ENCODE results near the gene PSMB8.
"Not testable (repeated sequence)": the region's sequence is repeated elsewhere in the genome, so short reads cannot be mapped to it uniquely, and the experiment has no call there.

Gene PSMB8

GRCh38 chr6:32879691-32880090 is 35.8 kb upstream of the PSMB8 start:
- H3K27ac ChIP-seq = no peak overlapping the region
- no peak overlapping the region for H3K4me2 ChIP-seq (ENCODE audit: low read length)
- TF ChIP-seq CTCF (IDR thresholded peaks at IDR 0.05) = no peak

GRCh38 chr6:32876603-32877002 is 32.8 kb upstream of the PSMB8 start:
- Histone ChIP-seq H3K27ac (no peak overlapping the region), H3K9ac (no peak overlapping the region), H3K27me3 (ENCODE audit: control insufficient read depth, insufficient read depth, low read length) (no peaks in the 10 kb centered on the region), H3K79me2 (no peaks in the 10 kb centered on the region), H3K4me1 (no peaks in the 10 kb centered on the region), H3K9me3 (ENCODE audit: control insufficient read depth, low read length) (no peaks in the 10 kb centered on the region), H3K4me3 (ENCODE audit: low read depth, low read length) (no peak overlapping the region), H3K36me3 (ENCODE audit: control insufficient read depth, insufficient read depth, low read length) (no peaks in the 10 kb centered on the region), H2AFZ (no peak overlapping the region), H3K4me2 (ENCODE audit: low read length) (no peak overlapping the region)
- TF ChIP-seq CTCF (IDR thresholded peaks at IDR 0.05) = no peak

More at GRCh38 chr6:32879691-32880090, 35.8 kb upstream of the PSMB8 start:
- Histone ChIP-seq H3K9me3 (ENCODE audit: control insufficient read depth, low read length) (no peaks in the 10 kb centered on the region), H3K79me2 (no peaks in the 10 kb centered on the region), H2AFZ (no peak overlapping the region), H3K27me3 (ENCODE audit: control insufficient read depth, insufficient read depth, low read length) (no peaks in the 10 kb centered on the region), H3K4me1 (no peaks in the 10 kb centered on the region), H3K9ac (no peak overlapping the region), H3K36me3 (ENCODE audit: control insufficient read depth, insufficient read depth, low read length) (no peaks in the 10 kb centered on the region), H3K4me3 (ENCODE audit: low read depth, low read length) (no peak overlapping the region)

DNA sequence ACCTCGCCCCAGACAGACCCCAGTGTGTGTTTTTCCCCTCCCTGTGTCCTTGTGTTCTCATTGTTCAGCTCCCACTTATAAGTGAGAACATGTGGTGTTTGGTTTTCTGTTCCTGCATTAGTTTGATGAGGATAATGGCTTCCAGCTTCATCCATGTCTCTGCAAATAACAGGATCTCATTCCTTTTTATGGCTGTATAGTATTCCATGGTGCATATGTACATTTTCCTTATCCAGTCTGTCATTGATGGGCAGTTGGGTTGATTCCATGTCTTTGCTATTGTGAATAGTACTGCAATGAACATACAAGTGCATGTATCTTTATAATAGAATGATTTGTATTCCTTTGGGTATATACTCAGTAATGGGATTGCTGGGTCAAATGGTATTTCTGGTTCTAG is 30.1 kb upstream of the PSMB8 start:
- not testable (repeated sequence) for H2AFZ ChIP-seq; H3K4me1 ChIP-seq; H3K27ac ChIP-seq; H3K36me3 ChIP-seq (ENCODE audit: control insufficient read depth, insufficient read depth, low read length); H3K4me3 ChIP-seq (ENCODE audit: low read depth, low read length); H3K9ac ChIP-seq; H3K4me2 ChIP-seq (ENCODE audit: low read length); H3K27me3 ChIP-seq (ENCODE audit: control insufficient read depth, insufficient read depth, low read length); H3K9me3 ChIP-seq (ENCODE audit: control insufficient read depth, low read length); H3K79me2 ChIP-seq

GRCh38 chr6:32868257-32868788 is 24.5 kb upstream of the PSMB8 start:
- Histone ChIP-seq H3K4me3 (ENCODE audit: low read depth, low read length) (no peak overlapping the region), H3K4me1 (no peaks in the 10 kb centered on the region), H2AFZ (no peak overlapping the region), H3K9me3 (ENCODE audit: control insufficient read depth, low read length) (no peaks in the 10 kb centered on the region), H3K4me2 (ENCODE audit: low read length) (no peak overlapping the region), H3K27me3 (ENCODE audit: control insufficient read depth, insufficient read depth, low read length) (no peaks in the 10 kb centered on the region), H3K27ac (no peak overlapping the region), H3K79me2 (no peaks in the 10 kb centered on the region), H3K36me3 (ENCODE audit: control insufficient read depth, insufficient read depth, low read length) (no peaks in the 10 kb centered on the region), H3K9ac (no peak overlapping the region)
- peak; percentile 97 for TF ChIP-seq CTCF (IDR thresholded peaks at IDR 0.05)

DNA sequence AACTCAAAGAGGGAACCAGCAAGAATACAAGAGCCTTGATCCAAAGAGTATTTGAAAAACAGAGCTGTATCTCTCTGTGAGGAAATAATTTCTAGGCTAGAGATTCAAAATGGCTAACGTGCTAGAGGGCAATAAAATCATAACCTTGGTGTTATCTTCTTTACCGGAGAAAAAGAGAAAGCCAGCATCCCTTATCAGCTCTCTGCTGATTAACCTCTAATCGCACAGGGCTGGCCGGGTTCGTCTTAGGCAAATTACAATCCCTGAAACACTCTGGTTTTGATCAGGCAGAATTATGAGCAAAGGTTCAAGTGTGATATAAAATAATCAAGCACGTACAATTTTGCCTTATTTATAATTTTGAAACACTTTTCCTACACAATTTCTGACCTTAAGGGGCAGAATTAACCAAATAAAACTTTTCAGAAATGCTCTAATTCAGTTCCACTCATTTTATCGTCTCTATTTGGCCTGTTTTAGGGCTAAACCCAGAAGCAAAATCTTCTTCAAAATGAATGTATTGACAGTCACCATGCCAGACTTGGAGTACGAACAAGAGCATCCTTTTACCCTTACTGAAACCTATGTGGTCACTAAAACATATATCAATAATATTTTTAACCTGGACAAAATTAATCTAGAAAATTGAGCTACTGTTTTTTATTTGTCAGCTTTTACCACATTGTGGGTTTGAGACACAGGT is 23.9 kb upstream of the PSMB8 start:
- Histone ChIP-seq H2AFZ (no peak overlapping the region), H3K4me2 (ENCODE audit: low read length) (no peak overlapping the region), H3K9ac (no peak overlapping the region), H3K4me3 (ENCODE audit: low read depth, low read length) (no peak overlapping the region), H3K9me3 (ENCODE audit: control insufficient read depth, low read length) (no peaks in the 10 kb centered on the region), H3K27me3 (ENCODE audit: control insufficient read depth, insufficient read depth, low read length) (no peaks in the 10 kb centered on the region), H3K79me2 (no peaks in the 10 kb centered on the region), H3K4me1 (no peaks in the 10 kb centered on the region), H3K36me3 (ENCODE audit: control insufficient read depth, insufficient read depth, low read length) (no peaks in the 10 kb centered on the region), H3K27ac (no peak overlapping the region)
- TF ChIP-seq CTCF (IDR thresholded peaks at IDR 0.05) = no peak
